Midbrain (tissue), 1 donor: ENCODE measurements around the gene NCLN.
"Not testable (repeated sequence)": the region's sequence is repeated elsewhere in the genome, so short reads cannot be mapped to it uniquely, and the experiment has no call there.

ENCODE experiments used
- DNase-seq: peaks from one replicate; lab custom pipeline; 2025; lab: John Stamatoyannopoulos, UW

NCLN gene

DNA sequence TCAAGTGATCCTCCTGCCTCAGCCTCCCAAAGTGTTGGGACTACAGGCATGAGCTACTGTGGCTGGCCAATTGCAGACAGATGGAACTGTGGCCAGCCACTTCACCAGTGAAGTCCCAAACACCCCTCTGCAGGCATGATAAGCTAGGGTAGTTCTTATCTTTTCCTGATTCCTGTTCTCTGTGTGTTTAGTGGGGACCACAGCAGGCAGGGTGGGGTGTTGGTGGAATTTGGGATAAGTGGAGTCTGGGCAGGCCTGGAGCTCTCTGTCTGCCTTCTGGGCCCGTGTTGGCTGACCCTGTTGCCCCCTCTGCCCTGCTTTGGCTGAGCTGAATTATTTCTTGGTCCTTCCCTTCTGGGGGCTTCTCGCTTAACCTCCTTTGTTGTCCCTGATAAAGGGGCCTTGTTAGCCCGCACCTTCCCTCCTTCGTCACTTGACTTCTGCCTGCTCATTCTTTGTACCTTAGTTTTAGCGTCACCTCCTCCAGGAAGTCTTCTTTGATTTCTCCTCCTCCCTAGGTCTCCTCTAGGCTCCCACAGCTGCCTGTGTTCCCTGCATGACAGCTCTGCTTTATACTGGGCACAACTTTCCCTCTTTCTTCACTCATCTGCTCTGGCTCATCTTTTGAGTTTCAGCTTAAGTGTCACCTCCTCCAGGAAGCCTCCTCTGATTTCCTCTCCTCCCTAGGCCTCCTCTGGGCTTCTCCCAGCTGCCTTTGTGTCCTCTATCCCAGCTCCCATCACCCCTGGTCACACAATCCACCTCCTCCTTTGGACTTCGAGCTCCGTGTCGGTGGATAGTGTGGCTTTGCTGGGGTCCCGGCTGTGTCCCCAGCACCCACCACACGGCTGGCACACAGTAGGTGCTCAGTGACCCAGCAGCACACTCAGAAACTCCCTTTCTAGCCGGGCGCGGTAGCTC, 1.7 kb upstream of the NCLN start:
- DNase-seq = no peak

DNA sequence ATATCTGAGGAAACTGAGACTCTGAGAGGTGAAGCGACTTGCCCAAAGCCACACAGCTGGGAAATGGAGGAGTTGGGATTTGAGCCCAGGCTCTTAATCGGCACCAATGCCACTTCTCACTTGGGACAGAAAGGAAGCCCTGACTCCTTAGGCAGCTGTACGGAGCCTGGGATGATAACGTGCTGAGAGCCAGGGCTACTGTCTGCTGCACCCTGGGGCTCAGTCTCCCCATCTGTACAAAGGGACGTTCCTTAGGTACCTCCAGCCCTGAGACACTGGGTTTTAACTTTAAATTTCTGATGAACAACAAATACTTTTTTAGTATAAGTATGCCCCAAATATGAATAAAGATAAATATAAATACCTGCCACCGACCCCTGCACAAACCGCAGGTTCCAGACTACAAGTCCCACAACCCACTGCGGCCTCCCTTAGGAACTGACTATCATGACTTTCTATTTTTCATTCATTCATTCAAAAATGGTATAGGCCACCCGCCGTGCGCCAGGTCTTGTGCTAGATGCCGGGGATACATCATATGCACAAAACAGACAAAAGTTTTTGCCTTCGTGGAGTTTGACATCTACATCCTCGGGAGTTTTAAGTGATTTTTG, 776 bp upstream of the NCLN start:
- no peak for DNase-seq

DNA sequence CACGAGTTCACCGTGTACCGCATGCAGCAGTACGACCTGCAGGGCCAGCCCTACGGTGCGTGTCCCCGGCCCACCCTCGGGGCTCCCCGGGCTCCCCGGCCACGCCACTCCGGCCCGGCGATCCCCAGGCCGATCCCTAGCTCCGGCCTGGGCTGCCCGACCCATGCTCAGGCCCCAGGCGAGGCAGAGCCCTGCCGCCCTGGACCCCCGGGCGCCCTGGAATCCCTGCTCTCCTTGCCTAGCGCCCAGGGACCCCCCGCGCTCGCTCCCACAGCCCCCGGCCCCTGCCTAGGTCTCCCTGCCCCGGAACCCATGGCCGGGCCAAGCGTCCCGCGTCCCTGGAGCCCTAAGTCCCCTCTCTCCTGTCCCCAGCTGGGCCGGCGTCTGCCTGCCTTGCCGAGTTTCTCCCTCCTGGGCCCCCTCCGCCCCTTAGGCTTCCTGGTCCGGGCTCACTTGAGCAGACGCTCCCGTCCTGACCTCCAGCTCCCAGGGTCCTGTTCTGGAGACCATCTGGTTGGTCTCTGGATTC, 494 bp downstream of the NCLN start:
- no peak for DNase-seq

DNA sequence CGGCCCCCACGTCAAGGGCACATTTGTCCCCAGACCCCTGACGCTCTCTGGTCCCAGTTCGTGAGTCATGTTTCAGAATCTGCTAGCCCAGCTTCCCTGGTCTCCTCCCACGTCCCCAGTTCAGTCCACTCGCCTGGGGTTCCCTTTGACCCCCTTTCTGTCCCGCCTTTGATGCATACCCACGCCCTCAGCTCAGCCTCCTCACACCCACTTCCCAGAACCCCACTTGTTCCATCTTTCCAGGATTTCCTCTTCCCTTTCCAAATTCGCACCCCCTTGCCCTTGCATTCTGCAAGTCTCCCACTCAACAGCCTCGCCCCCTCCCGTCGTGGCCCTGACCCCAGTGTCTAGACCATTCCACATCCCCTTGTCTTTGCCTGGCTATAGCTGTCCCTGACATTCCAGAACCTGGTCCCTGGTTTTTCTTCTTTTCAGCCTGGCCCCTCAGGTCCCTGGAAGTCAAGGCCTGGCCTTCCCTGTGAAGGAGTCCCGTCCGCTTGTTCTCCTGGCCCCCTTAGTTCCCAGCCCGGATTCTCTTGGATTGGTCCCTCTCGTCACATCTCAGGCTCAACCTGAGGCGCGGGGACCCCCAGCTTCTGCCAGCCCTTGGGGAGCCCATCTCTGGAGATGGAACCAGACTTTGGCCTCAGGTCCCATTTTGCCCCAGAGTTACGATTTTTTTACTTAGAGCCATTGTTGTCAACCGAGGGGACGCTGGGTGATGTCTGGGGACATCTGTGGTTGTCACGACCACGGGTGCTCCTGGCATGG, 1.3 kb downstream of the NCLN start:
- no peak for DNase-seq

DNA sequence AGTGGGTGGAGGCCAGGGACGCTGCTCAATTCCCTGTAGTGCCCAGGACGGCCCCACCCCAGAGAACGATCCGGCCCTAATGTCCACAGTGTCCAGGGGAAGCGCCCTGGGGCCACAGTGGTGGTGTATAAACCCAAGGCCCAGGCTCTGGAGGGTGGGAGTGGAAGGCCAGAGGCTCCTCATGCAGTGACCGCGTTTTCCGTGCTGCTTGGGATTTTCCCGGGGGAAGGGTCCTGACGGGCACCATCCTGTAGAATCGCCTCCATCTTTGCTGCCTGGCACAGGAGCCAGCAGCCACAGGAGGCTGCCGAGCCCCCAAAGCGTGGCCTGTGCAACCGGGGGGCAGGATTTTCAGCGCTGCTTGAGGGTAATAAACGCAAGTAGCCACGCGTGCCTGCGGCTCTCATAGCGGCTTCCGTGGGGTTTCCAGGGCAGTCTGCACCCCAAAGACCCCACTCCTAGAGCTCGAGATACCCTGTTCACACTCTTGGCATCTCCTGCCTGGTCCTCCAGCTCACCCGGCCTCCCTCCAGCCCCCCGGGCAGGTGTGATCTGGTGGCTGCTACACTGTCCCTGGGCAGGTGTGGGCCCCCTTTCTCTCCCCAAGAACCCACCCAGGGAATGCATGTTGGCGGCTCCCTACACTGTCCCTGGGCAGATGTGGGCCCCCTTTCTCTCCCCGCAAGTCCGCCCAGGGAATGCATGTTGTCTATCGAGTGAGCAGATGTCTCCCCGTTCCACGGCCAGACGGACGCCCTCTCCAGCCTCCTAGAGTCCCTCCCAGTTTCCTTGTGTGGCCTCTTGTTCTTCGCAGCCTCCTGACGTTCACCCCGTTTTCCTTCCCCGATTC, 2.2 kb downstream of the NCLN start:
- DNase-seq = no peak

DNA sequence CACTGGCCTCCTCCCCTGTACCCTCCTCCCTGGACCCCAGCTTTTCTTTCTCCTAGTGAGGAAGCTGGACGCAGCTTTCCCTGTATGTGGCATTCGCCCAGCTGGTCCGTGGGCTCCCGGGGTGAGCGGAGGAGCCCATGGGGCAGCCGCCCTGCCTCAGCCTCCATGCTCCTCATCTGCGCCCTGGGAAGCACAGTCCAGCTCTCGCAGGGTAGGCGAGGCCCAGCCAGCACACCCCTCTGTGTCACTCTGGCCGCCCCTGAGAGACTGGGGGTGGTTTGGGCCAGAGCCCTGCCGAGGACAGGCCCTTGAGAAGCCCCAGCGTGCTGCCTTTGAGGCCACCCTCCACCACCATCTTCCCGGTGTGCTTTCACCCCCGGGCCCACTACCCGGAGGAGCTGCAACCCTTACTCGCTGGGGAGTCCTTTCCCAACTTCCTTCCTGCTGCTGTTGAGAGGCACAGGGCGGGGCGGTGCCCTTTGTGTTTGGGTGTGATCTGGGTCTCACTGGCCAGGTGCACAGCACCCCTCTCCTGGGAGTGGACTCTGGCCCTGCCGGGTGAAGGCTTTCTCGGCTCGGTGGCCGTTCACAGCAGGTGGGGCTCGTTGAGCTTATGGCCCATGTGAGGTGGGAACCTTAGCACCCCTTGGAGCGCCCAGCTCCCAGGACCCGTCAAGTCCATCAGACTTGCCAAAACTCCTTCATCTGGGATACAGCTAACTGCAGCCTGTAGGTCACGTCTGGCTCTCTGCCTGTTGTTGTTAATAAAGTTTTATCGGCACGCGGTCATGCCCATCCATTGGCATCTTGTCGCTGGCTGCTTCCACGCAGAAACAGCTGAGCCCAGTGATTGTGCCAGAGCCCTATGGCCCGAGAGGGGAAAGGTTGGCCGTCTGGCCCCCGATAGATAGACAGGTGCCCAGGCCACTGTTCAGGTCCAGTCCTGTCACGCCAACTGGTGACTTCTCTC, 3.2 kb downstream of the NCLN start:
- no peak for DNase-seq

DNA sequence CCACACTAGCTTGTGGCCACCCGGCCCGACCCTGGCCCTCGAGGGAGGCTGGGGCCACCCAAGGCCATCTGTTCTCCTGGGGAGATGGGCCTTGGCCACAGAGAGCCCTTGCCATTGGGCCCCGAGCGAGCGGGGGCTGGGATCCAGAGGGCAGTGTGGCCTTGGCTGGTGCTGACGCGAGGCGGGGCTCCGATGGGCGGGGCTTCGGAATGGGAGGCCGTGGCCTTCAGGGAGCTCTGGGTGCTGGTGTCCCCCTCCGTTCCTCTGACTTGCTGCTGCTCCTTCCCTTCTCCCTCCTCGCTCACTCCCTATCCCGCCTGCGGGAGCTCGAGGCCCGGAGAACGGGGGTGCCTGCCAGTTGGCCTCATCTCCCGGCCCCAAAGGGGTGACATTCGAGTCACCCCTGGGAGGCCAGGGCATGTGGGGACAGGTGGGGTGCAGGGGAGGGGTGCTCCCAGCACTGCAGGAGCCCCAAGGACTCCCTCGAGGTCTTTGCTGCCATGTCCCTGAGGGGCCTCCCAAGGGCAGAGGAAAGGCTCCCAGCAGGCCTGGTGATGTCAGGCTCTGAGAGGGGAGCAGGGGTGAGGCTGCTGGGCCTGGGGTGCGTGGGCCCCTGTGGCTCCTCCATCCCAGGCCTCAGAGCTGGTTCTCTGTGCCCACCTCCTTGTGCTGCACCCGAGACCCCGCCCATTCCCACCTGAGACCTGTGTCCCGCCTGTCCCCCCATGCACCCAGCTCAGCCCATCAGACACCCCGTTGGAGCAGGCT, 4.2 kb downstream of the NCLN start:
- DNase-seq = no peak

DNA sequence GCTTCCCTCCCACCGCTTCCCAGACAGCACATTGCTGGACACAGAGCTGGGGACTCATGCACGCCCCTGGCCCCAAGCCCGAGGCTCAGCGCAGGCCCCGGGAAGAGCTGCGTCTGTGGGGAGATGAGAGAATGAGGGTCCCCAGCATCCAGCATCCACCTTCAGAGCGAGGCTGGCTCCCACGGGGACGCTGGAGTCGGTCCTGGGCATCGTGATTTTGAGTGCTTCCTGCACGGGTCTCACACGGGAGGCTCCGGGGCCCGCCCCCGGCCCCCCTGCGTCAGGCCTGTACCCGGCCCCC, 4.7 kb downstream of the NCLN start:
- DNase-seq = no peak

DNA sequence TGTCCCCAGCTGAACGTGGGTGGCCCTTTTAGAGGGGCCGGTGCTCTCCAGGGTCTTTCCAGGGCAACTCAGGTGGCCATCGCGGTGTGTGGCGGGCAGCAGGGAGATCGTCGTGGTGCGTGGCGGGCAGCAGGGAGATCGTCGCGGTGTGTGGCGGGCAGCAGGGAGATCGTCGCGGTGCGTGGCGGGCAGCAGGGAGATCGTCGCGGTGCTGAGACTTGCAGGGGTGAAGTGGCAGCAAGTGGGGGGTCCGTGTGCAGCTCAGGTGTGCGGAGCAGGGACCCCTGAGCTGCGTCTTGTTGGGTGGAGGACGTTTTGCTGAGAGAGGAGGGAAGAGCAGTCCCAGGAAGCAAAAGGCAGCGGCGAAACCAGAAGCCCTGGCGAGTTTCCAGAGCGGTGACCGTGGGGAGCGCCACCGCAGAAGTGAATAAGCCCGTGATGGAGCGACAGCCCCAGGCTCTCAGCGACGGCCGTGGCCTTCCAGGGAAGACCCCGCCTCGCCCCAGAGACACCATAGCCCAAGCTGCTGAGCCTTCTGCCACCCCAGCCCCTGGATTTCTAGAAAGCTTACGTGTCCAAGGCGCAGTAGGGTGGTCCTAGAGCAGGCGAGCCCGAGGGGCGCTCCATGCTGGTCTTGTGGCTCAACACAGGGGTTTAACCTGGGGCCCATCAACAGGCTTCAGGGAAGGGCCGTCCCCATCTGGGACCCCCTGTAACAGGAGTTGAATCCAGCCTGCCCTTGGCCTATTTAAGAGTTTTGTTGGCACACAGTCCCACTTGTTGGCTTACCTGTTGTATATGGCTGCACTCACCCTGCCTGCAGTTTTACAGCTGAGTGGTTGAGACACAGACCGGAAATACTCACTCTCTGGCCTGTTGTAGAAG, 5.4 kb downstream of the NCLN start:
- no peak for DNase-seq

DNA sequence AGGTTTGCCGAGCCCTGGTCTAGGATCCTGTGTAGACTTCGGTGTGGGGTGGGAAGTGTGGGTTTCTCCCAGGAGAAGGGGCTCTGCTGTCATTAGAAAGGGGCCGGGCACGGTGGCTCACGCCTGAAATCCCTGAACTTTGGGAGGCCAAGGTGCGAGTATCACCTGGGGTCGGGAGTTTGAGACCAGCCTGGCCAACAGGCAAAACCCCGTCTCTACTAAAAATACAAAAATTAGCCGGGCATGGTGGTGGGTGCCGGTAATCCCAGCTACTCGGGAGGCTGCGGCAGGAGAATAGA, 6.0 kb downstream of the NCLN start:
- DNase-seq = not testable (repeated sequence)

DNA sequence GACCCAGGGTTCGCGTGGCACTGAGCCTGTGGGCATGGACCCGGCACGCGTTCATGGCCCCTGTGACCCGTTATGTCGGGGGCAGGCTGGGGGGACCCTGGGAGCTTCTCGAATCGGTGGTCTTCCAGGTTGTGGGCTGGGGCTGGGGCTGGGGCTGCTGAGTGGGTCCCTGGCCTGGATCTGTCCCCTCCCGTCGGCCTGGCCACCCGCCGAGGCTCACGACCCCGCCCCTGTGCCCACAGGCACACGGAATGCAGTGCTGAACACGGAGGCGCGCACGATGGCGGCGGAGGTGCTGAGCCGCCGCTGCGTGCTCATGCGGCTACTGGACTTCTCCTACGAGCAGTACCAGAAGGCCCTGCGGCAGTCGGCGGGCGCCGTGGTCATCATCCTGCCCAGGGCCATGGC, 6.5 kb downstream of the NCLN start:
- DNase-seq = no peak

DNA sequence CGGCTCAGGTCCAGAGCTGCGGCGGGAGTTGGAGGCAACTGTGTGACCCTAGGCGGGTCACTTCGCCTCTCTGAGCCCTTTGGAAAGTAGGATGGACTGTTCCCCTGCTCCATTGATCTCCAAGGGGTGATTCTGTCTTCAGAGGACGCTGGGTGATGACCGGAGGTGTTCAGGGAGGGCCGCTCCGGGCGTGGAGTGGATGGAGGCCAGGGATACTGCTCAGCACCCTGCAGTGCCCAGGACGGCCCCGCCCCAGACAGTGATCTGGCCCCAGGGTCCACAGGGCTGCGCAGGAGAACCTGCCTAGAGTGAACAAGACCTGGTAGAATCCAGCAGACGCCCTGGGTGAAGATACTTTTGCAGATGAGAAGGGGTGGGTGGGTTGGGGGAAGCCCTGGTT, 7.0 kb downstream of the NCLN start:
- no peak for DNase-seq

DNA sequence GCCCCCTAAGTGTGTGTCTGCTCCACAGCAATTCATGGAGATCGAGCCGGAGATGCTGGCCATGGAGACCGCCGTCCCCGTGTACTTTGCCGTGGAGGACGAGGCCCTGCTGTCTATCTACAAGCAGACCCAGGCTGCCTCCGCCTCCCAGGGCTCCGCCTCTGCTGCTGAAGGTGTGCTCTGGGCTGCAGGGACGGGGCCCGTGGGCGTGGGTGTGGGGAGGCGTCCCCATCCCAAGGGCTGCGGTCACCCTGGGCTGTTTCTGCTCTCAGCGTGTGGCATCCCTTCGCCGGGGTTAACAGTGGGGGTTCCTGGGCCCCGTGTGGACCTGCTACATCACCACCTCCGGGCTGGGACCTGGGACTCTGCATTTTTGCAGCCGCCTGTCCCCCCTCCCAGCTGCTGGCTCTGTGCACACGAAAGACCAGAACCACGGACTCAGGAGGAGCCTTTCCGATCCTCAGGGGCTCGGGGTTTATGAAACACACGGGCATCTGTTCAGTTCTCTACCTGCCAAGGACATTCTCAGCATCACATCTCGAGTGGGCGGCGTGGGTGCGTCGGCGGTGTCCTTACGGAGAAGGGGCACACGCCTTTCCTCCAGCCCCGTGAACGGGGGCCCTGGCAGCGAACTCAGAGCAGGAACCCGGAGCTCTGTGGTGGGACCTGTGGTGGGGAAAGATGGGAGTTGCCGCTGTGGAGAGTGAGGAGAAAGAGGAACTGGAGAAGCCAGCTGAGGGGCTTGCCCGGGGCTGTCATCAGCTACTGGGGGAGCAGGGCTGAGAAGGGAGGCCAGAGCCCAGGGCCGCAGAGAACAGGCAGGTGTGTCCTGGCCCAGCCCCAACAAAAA, 7.8 kb downstream of the NCLN start:
- DNase-seq = no peak

DNA sequence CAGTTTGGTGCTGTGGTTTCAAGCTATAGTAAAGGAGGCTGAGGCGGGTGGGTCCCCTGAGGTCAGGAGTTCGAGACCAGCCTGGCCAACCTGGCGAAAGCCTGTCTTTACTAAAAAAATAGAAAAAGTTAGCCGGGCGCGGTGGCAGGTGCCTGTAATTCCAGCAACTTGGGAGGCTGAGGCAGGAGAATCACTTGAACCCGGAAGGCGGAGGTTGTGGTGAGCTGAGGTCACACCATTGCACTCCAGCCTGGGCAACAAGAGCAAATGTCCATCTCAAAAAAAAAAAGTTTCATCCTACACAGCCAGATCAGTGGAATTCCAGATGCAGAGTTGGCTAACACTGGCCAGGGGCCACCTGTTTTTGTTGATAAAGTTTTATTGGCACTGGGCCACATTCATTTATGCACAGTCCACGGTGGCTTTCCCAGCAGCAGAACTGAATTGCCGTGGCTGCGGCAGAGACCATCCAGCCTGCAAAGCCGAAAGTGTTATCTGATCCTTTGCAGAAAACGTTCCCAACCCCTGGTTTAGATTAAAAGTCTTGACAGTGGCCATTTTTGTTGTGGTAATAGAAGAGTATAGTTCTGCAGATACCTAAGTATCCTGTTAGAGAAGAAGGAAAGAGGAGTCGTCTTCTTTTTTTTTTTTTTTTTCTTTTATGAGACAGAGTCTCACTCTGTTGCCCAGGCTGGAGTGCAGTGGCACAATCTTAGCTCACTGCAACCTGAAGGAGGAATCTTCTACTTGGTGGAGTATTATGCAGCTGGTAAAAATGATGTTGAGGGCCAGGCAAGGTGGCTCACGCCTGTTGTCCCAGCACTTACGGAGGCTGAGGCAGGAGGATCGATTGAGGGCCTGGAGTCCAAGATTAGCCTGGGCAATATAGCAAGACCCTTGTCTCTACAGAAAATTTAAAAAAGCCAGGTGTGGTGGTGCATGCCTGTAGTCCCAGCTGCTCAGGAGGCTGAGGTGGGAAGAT, 8.7 kb downstream of the NCLN start:
- no peak for DNase-seq

DNA sequence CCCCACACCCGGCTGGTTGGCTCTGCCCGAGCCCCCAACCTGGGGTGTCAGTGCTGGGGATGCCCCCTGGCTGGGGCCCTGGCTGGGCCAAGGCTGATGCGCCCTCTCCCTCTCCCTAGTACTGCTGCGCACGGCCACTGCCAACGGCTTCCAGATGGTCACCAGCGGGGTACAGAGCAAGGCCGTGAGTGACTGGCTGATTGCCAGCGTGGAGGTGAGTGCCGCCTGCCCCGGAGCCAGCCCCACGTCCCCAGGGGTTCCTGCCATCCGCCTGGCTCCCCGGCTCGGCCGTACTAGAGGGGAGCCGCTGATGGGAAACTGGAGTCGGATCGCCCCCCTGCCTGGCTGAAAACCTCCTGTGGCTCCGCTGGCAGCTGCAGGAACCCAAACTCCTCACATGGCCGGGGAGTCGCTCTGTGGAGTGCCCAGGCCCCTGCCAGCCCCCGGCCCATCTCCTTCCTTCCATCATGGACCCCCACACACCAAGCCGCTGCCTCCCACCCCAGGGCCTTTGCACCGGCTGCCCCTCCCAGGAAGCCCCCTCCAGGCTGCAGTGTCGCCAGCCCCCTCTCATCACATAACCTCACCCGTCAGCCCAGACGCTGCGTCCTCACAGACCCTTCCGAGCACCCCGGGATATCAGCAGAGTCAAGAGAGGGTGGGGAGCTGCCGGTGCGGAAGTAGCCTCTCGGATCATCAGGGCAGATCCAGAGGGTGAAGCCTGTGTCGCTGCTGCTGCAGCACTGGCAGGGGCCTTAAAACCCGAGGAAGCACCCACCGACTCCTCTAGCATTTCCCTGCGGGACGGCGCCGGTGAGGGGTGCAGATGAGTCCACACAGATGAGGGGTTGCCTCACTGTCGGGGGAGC, 10.6 kb downstream of the NCLN start:
- no peak for DNase-seq

DNA sequence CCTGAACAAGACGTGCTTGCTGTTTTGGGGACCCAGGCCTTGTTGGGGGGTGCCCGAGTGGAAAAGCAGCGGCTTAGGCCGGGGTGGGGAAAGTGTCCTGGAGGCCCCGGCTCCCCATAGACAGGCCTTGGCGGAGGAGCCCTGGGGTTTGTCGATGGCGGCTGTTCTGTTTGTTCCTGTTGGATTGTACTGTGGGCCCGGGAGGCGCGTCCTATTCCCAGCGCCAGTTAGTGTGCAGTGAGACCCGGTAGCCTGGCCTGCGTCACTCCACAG, 11.1 kb downstream of the NCLN start:
- no peak for DNase-seq
